Neural progenitor cell (in vitro differentiated cells): Measurements from ENCODE around the gene NCK2.

Experiments
- EZH2 ChIP-seq: fragments of 200-600 bp; sonication (generic); IDR thresholded peaks from 2 replicates; pipeline ENCODE4 v1.6.1; 2017; ENCODE audit warnings: antibody characterized with exemption, mild to moderate bottlenecking, moderate library complexity
- EZH2phosphoT487 ChIP-seq: fragments of 200-600 bp; sonication (generic); IDR thresholded peaks from 2 replicates; pipeline ENCODE4 v1.6.1; 2017; ENCODE audit warnings: antibody characterized with exemption
- TF ChIP-seq, protein P1 (sequence below): fragments of 200-600 bp; sonication (generic); IDR thresholded peaks from 2 replicates; pipeline ENCODE4 v1.5.1; 2017; ENCODE audit warnings: antibody characterized with exemption, mild to moderate bottlenecking

DNA sequence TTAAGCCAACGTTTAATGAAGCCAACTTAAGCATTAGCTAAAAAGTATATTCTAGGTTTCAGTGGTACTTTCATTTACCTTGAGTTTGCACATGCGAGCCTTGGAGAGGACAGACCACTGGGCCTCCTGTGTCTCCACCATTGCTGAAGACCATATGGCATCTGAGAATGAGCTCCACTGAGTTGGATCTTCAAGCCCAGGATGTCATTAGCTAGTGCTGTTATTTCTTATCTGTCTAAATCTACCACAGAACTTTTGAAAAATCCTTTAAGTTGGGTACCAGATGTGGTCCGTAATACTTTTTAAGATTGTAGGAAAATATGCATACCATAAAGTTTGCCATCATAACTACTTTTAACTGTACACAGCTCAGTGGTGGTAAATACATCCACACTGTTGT is 161.8 kb downstream of the NCK2 start:
- TF ChIP-seq, protein P1, sequence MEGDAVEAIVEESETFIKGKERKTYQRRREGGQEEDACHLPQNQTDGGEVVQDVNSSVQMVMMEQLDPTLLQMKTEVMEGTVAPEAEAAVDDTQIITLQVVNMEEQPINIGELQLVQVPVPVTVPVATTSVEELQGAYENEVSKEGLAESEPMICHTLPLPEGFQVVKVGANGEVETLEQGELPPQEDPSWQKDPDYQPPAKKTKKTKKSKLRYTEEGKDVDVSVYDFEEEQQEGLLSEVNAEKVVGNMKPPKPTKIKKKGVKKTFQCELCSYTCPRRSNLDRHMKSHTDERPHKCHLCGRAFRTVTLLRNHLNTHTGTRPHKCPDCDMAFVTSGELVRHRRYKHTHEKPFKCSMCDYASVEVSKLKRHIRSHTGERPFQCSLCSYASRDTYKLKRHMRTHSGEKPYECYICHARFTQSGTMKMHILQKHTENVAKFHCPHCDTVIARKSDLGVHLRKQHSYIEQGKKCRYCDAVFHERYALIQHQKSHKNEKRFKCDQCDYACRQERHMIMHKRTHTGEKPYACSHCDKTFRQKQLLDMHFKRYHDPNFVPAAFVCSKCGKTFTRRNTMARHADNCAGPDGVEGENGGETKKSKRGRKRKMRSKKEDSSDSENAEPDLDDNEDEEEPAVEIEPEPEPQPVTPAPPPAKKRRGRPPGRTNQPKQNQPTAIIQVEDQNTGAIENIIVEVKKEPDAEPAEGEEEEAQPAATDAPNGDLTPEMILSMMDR = no peak
- TF ChIP-seq EZH2 (no peak), EZH2phosphoT487 (no peak)
